CD4-positive, alpha-beta T cell treated with Interleukin-17A for 1 hour (primary cell): Measurements from ENCODE around the gene COMMD7.
"Not testable (repeated sequence)": the region's sequence is repeated elsewhere in the genome, so short reads cannot be mapped to it uniquely, and the experiment has no call there.

Source experiments
- DNase-seq: peaks from one replicate; pipeline ENCODE4 v3.0.0-alpha.2; 2020

COMMD7 gene

DNA sequence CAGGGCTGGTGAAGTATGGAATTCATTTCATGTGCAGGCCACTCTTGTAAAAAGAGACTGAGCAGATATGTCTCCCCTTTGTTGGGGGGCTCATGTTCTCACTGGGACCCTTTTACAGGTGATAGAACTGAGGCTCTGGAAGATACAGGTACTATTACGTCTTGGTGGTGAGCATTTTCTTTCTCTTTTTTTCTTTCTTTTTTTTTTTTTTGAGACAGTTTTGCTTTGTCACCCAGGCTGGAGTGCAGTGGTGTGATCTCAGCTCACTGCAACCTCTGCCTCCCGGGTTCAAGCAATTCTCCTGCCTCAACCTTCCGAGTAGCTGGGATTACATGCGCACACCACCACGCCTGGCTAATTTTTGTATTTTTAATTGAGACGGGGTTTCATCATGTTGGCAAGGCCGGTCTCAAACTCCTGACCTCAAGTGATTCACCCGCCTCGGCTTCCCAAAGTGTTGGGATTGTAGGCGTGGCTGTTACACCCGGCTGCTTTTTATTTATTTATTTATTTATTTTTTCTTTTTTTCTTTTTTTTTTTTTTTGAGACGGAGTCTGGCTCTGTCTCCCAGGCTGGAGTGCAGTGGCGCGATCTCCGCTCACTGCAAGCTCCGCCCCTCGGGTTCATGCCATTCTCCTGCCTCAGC, 22.1 kb upstream of the COMMD7 start:
- not testable (repeated sequence) for DNase-seq

- DNase-seq: no peak
Measured at GRCh38 chr20:32764005-32764960, 21.0 kb upstream of the COMMD7 start.

GRCh38 chr20:32763202-32764004, 20.1 kb upstream of the COMMD7 start:
- no peak for DNase-seq

DNA sequence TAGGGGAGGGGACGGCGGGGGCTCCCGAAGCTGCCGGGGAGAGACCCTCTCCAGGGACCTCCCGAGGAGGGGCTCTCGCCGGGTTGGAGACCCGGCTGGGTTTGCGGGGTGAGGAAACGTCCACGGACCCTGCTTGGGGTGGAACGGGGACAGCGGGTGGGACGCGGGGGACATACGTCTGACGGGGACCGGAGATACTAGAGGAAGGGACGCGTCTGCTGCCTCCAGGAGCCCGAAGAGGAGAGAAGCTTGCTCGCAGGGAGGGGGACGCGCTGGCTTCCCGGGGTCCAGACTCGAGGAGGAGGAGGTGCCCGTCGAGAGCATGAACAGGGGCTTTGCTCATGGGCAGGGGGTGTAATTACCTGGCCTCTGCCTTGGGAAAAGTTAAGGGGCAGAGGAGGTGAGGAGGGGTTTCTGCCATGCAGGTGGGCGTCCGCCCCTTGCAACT, 19.5 kb upstream of the COMMD7 start:
- peak; percentile 19 for DNase-seq

DNA sequence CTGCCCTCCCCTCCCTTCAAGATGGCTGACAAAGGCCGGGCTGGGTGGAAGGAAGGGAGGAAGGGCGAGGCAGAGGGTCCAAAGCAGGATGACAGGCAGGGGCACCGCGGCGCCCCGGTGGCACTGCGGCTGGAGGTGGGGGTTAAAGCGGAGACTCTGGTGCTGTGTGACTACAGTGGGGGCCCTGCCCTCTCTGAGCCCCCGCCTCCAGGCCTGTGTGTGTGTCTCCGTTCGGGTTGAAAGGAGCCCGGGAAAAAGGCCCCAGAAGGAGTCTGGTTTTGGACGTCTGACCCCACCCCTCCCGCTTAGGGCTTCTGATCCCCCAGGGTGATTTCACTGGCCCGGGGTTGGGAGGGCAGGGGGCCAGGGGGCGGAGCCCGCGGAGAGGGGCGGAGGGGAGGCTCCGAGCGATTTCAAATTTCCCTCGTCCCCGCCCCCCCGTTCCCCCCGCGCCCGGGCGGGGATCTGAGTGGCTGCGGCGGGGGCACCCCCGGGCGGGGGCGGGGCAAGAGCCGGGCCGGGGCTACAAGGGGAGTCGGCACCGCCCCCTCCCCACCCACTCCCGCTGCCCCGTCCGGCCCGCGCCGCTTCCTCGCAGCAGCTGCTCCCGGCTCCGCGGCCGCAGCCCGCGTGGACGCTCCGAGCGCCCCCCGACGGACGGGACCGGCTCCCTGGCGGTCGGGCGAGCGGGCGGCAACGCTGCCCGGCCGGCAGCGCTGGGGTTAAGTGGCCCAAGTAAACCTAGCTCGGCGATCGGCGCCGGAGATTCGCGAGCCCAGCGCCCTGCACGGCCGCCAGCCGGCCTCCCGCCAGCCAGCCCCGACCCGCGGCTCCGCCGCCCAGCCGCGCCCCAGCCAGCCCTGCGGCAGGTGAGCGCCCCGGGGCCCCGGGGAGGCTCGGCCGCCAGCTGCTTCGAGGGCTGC, 18.8 kb upstream of the COMMD7 start, which contains the start of gene DNMT3B:
TSS of gene DNMT3B (plus strand) at position 555 of the 923 bp plus-strand sequence. CDS start 17,939 bp downstream, outside the sequence.
- peak; percentile 70 for DNase-seq

GRCh38 chr20:32761417-32761830, 18.2 kb upstream of the COMMD7 start:
- no peak for DNase-seq

DNA sequence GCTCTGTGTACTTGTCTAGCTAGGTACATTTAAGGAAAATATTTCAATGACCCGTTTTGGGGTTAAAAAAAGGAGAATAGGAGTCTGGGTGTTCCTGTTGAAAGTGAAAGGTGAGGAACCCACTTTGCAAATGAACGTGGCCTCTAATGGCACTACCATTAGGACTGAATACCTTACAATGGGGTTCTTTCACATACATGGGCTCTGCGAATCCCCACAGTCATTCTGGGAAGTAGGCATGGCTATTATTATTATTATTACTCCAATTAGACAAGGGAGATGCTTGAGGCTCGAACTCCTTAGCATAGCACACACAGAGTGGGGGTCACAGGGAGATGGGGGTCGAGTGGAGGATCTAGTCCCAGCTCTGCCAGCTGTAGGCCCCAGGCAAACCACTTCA, 12.9 kb upstream of the COMMD7 start:
- DNase-seq: no peak

- DNase-seq: no peak
Measured at GRCh38 chr20:32753731-32754130, 10.5 kb upstream of the COMMD7 start.

DNA sequence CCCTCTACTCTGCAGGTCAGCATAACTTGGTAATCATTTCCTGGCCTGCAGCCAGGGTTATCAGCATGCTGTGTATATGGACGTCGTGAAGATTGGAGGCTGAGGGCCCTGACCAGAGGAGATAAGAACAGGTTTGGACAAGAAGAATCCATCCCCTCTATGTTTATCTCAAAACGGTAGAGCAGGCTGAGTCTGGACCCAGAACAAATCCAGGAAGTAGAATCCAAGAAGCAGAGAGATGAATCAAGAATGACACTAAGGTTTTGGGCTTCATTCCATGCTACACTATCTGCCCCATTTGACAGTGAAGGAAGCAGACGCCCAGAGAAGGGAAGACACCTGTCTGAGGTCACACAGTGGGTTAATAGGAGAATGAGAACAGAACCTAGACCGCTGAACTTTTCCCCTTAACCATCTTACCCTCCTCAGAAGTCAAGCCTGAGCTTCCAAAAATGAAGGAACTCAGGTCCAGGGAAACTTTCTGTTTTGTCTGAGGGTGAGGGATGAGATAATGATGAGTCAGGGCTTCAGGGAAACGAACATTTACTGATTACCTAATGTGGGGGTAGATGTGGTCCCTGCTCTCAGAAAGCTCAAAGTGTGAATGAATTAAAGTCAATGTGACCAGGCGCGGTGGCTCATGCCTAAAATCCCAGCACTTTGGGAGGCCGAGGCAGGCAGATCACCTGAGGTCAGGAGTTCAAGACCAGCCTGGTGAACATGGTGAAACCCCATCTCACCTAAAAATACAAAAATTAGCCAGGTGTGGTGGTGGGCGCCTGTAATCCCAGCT, 9.4 kb upstream of the COMMD7 start:
- no peak for DNase-seq

DNA sequence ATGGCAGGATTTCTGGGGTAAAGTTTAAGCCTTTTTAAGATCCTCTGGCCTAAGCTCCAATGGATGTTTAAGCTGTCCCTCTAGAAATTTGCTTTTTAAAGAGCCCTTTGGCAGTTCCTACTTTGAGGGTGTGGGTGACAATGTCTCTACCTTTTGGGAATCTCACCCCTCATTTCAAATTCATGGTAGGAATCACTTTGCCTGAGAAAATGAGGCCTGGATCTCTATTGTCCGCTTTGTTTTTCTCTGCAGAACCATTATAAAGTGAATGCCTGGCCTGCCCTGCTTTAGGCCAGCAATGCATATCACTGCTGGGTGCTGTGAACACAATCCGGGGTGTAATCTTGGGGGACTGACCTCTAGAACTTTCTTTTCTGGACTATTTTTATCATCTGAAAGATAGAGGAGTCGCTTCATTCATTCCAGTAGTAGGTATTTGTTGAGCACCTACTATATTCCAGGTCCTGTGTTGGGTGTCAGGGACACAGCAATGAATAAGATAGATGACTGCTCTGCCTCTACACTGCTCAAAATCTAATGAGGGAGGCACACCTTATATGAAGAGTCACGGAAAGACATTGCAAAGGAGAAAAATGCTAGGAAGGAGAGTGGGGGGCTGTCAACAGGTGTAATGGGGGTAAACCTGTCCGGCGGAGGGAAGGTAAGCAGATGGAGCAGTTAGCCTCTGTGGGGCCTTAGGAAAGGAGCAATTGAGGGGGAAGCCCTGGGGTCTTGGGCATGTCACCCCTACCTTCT, 8.6 kb upstream of the COMMD7 start:
- DNase-seq: no peak

- no peak for DNase-seq
Measured at GRCh38 chr20:32751293-32751692, 8.0 kb upstream of the COMMD7 start.

DNA sequence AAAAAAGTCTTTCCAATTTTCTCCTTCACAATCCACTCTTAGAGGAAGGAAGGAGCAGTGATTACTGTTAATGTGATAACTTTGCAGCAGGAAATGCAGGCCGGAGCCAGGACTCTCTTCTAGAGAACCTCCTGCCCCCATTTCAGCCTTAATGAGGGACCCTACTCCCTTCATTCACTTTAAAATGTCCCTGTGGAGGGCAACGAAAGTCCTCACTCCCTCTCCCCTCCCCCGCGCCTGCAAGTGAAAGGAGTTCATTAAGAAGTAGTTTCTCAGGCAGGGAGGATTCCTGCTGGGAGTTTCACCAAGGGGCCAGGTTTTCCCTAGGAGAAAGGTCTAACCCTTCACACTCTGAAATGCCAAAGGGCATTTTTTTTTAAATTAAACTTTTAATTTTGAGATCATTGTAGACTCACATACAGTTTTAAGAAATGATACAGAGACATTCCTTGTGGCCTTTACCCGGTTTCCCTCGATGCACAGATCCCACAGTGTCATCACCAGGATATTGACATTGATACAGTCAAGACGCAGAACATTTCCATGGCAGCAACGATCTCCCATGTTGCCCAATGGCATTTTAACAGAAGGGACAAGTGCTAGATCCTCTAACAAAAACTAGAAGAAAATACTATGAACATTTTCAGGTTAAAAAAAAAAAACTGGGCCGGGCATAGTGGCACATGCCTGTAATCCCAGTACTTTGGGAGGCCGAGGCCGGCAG, 6.8 kb upstream of the COMMD7 start:
- DNase-seq: no peak

DNA sequence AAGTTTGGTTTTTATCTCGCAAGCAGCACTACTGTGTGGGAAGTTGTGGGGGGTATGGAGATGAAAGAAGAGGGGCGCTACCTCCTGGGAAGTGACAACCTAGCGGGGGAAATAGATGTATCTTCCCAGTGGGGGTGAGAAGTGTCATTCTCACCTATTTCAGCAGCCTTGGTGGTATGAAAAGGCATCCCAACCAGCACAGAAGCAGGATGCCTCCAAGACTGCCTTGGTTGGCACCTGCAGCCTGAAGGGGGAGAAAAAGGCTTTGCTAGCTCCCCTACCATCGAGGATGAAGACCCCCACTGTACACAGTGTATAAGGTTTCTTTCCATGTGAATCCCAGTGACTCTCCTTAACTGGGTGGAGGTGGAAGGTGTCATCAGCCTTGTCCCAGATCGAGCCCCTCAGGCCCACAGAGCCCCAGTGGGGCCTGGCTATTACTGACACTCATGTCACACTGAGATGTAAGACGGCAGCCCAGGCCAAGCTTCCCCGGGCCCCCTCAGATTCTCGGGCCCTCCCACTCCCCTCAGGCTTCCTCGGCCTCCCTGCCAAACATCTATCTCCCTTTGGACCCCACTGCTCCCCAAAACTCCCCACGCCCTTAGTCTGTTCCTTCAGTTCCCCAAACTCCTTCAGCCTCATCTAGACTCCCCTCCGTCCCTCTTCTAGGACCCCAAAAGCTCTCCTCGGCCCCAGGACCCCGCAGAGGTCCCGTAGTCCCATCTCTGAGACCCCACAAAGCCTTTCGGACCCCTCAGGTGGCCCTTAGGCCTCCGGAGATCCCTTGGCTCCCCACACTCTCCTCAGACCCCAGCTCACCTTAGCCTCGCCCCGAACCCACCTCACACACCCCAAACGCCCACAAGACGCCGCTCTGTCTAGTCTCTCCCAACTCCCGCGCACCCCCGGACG, 688 bp downstream of the COMMD7 start:
- peak; percentile 16 for DNase-seq

DNA sequence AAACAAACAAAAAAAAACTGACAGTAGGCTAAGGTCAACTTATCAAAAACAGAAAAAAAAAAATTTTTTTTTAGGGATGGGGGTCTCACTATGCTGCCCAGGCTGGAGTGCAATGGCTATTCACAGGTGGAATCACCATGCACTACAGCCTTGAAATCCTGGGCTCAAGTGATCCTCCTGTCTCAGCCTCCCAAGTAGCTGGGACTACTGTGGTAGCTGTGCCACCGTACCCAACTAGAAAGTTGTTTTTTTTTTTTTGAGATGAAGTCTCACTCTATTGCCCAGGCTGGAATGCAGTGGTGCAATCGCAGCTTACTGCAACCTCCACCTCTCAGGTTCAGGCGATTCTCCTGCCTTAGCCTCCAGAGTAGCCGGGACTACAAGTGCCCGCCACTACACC, 2.1 kb downstream of the COMMD7 start:
- no peak for DNase-seq

DNA sequence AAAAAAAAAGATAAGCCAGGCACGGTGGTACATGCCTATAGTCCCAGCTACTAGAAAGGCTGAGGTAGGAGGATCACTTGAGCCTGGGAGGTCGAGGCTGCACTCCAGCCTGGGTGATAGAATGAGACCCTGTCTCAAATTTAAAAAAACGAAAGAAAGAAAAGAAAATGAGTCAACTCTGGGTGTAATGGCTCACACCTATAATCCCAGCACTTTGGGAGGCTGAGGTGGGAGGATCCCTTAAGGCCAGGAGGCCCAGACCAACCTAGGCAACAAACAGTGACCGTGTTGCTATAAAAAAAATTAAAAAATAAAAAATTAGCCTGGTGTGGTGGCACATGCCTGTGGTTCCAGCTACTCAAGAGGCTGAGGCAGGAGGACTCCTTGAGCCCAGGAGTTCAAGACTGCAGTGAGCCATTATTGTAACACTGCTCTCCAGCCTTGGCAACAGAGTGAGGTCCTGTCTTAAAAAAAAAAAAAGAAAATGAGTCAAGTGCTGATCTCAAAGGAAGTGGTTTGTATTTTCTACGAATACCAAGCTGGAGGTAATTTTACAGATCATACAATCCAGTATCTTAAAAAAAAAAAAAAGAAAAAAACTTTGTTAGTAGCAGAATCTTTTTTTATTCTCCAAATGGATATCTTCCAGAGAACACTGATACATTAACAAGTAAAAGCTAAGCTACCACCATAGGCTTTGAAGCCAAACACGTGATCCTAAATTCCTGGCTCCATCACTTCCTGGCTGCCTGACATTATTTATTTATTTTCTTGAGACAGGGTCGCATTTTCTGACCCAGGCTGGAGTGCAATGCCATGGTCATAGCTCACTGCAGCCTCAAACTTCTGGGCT, 5.7 kb downstream of the COMMD7 start:
- DNase-seq: peak; percentile 69

DNA sequence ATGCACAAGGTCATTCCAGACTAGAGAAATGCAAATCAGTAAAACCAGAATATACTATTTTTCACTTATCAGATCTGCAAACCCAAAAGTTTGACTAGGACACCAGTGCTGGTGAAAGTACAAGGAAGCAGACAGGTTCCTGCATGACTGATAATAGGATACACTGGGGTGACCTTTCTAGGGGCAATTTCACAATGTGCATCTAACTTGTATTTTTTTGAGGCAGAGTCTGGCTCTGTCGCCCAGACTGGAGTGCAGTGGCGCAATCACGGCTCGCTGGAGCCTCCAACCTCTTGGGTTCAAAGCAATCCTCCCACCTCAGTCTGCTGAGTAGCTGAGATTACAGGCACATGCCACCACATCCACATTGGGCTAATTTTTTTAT, 11.4 kb downstream of the COMMD7 start:
- no peak for DNase-seq

DNA sequence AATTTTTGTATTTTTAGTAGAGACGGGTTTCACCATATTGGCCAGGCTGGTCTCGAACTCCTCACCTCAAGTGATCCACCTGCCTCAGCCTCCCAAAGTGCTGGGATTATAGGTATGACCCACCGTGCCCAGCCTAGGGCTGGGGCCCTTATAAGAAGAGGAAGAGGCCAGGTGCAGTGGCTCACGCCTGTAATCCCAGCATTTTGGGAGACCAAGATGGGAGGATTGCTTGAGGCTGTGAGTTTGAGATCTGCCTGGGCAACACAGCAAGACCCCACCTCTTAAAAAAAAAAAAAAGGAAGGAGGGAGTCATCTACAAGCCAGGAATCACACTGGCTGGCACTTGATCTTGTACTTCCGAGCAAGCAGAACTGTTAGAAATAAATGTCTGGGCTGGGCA, 13.9 kb downstream of the COMMD7 start:
- not testable (repeated sequence) for DNase-seq

- DNase-seq: not testable (repeated sequence)
Measured at GRCh38 chr20:32728435-32728834, 14.8 kb downstream of the COMMD7 start.
